ENCODE measurements around the gene BBX.

Gene BBX

DNA sequence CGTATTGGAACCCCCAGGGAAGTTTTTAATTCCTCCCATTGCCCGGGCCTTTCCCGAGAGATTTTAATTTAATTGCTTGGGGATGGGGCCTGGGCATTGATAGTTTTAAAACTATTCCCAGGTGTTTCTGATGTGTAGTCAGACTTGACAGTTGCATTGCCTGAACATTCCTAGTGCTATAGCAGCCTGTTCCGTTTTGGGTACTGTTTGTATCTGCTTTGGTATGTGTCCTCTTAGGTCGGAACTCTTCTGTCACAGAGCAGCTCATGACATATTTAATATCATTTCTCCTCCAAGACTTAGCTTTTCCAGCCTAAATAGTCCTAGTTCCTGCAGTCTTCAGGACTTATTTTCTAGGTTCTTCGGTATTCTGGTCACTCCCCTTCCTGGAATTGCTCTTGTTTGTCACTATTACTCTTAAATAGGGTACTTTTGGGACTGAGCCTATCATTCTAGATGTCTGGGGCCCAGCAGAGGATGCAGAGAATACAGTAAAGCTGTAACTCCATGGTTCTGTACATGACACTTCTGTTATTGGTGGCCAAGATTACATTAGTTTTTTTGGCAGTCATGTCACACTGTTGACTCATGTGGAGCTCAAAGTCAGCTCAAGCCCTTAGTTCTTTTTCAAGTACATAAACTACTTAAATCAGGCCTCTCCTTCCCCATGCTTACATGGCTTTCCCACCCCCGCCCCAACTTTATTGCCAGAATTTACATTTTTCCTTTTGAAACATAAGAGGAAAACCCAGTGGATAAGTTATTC, 81.5 kb downstream of the BBX start:
- no peak for DNase-seq

DNA sequence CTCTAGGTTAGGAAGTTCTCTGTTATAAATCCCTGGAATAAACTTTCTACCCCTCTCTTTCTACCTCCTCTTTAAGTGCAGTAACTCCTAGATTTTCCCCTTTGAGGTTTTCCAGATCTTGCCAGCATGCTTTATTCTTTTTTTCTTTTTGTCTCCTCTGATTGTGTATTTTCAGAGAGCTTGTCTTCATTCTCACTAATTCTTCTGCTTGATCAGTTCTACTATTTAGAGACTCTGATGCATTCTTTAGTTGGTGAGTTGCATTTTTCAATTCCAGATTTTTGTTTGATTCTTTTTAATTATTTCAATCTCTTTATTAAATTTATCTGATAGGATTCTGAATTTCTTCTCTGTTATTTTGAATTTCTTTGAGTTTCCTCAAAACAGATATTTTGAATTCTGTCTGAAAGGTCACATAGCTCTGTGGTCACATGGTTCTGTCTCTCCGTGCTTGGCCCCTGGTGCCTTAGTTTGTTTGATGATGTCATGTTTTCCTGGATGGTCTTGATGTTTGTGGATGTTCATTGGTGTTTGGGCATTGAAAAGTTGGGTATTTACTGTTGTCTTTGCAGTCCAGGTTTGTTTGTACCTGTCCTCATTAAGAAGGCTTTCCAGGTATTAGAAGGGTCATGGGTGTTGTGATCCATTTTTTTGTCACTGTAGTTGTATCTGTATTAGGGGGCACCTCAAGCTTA, 89.2 kb downstream of the BBX start:
- DNase-seq = no peak

- no peak for DNase-seq
These were observed 89.9 kb downstream of the BBX start for GRCh38 chr3:107612664-107613084.

DNA sequence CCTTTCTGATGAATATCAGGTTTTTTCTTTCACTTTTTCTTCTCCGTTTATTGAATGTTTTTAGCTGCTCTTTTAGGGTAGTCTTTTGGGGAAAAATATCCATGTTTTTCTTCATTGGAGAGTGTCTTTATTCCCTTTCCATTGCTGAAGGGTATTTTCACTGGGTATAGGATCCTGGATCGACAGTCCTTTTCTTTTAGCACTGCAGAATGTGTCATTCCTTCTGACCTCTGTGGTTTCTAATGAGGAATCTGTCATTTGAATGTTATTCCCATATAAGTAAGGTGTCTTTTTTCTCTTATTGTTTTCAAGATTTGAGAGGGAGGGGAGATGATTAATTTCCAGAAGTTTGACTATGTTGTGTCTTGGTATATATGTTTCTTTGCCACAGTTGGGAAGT, 96.8 kb downstream of the BBX start:
- no peak for DNase-seq

DNA sequence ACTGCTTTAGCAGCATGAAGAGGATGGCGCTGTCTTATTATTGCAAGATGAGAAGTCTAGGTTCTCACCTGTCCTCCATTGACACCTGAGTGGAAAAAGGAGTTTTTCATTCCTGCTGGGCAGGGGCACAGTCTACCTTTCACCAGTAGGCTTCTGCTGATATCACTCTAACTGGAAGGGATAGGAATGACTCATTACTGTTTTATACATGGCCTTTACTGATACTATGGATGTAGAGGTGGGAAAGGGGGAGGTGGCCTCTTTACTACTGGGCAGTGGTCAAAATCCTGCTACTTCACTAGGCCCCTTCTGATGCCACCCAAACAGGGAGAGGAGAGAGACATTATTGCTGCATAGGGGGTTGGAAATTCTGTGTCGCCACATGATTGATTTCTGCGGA, 97.8 kb downstream of the BBX start:
- no peak for DNase-seq

DNA sequence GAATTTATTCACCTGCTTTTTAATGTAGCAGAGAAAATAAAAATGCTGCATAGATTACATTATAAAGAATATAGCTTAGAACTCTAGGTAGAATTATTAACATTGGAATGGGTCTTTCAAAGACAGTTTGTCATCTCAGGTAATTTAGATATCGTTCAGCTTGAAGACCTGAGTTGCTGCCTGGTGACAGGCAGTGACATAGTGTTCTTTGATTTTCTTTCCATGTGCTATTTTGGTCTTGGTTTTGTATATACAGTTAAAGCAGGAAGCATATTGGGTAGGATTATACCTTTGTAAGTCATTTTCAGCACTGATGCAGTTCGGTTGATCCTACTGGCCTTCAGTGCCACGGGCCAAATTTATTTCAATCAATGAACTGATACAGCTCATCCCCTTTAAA, 98.7 kb downstream of the BBX start:
- DNase-seq = no peak

DNA sequence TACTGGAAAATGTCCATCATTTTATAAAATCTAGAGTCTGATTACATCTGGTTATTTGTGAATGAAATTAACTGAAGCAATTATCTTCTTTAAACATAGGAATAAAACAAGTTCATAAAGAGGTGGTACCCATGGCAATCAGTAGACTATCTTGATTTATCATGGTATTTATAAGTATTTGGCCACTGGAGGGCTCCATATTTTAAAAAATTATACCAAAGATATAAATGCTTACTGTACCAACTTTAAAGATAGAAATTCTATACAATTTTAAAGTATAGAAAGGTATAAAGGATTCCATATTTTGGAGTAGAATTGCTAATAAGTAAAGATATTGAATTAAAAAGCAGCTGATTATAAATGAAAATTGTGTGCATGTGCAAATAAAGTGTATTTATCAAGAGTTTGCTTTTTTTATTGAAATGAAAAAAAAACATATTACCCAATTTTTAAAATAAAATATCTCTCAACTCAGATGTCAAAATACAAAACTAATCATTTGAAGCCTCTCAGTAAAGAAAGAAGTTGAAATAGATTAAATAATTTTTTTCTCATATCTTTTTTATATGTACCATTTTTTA, 105.3 kb downstream of the BBX start:
- no peak for DNase-seq

DNA sequence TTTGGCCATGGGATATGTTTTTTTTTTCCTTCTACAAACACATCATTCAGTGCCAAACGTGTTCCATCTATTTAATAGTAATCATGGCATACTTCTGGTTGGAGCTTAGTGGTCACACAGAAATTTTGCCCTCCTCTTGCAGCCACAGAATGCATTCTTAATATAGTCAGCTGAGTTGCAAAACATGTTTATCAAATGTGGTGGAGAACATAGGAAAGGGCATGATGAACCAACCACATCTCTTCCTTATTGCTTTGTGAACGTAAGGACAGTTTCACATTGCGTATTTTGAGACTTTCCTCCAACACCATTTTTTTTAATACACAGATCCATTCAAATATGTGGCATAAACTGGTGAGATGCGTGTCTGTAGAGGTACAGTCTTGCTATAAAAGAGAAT, 106.8 kb downstream of the BBX start:
- no peak for DNase-seq

- no peak for DNase-seq
These were observed 108.0 kb downstream of the BBX start for GRCh38 chr3:107630779-107631178.

DNA sequence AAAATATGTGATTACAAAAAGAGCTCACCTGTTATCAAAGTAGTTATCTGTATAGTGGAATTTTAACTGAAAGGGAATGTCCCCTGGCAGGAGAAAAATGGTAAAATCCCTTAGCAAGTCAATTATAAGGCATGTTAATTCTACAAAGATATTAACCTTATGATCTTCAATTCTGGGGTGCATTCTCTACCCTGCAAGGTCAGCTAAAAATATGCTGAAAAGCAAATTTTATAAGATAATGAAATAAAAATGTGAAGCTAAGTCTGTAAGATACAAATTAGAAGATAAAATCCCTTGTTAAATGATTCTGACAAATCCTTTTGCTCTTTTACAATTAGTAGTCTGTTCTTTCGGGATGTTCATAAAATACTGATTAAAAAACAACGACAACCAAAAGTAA, 109.8 kb downstream of the BBX start:
- no peak for DNase-seq

- DNase-seq = no peak
These were observed 110.8 kb downstream of the BBX start for GRCh38 chr3:107633327-107634098.

- DNase-seq = no peak
These were observed 111.3 kb downstream of the BBX start for GRCh38 chr3:107634099-107634489.

DNA sequence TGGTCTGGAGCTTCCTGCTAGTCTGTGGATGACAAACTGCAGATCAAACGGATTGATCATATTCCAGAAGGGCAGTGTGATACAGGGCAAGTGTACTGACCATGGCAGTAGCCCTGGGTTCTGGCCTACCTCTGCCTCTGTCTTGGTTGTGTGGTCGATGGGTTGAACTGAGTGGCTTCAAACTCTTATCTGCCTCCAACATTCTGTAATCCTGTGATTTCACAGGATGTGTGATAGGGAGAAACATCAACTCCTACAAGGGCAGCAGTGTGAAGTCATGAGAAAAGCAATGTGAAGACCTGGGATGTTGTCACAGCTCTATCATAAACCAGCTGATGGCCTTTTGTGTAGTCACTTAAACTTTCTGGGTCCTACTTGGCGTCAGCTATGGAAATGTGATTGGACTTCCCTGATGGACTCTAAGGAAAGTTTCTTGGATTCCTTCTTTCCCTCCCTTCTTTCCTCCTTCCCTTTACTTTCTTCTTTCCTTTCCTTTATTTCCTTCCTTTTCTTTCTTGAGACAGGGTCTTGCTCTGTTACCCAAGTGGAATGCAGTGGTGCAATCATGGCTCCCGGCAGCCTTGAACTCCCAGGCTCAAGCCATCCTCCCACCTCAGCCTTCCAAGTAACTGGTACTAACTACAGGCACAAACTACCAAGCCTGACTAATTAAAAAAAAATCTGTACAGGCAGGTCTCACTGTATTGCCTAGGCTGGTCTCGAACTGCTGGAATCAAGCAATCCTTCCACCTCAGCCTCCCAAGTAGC, 114.8 kb downstream of the BBX start:
- no peak for DNase-seq

DNA sequence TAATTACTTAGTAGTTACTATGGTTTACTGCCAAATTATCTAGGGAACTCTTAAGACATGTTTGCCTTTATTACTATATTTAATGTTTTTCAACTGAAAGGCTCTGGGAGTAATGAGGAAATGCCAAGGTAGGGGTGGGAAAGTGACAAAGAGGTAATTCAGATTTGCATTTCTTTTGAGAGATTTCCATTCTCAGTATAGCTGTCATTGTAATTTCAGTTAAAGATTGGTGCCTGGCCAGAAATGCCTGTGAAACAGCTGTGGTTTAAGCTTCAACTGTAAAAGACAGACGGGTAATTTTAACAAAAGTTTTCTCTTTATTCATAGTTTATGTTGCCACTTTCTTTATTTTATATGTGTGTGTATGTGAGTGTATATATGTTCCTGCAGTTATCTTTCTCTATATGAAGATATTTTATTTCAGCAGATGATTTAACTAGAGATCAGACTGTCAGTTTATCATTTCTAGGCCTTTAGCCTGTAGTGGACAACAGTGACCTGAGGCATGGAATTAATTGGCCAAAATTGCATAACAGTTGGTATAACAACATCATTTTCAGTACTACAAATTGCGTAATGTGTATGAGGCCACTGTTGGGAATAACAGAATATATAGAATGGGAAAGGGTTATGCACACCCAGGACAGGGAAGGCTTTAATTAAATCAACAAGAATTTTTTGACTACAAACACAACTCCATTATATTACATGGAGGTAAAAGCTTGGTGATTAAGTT, 119.0 kb downstream of the BBX start:
- no peak for DNase-seq

DNA sequence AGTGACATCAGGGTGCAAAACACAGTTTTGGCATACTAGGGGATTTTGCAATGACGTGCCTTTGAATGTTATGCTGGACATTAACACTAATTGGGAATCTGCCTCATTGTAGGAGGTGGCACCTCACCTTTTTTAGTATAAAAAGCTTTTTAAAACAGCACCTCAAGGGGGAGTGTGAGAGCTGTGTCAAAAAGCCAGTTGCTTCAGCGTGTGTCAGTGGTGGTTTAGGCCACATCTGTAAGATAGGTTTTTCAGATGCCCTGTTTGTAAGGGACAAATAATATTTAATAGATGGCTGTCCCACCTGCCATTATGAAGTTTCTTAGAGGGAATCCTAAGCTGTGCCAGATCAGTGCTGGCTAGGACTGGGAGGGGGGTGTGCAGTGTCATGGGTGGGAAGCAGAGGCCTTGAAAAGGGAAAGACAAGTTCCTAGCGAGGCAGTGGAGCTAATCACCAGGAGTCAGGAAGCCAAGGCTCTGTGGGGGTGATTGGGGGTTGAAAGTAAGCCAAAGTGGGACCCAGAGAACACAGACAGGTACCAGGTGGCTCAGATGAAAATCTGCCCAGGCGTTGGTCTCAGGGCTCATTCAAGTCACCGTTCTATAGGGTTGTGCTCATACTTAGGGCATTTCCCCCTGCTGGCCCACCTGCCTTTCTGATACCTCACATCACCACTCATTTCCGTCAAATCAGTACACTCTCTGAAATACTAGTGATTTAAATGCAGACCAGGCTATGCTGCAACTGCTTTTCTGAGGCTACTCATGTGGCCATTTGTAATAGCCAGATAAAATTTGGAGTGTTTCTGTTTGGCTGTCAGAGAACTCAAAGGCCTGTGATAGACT, 120.5 kb downstream of the BBX start:
- no peak for DNase-seq

GRCh38 chr3:107644631-107645030, 121.9 kb downstream of the BBX start:
- DNase-seq = no peak

DNA sequence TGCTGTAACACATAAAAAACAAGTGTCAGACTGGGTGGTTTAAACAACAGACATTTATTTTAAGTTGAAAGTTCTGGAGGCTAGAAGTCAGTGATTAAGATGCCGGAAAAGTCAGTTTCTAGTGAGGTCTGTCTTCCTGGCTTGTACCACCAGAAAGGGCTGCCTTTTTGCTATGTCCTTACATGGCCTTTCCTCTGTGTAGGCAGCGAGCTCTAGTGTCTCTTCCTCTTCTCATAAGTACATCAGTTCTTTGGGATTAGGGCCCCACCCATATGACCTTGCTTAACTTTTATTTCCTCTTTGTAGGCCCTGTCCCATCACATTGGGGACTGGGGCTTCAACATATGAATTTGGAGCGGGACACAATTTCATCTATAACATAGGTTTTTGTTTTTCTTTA, 128.0 kb downstream of the BBX start:
- no peak for DNase-seq

GRCh38 chr3:107651782-107652181, 129.0 kb downstream of the BBX start:
- no peak for DNase-seq

GRCh38 chr3:107654218-107654617, 131.5 kb downstream of the BBX start:
- DNase-seq = no peak

DNA sequence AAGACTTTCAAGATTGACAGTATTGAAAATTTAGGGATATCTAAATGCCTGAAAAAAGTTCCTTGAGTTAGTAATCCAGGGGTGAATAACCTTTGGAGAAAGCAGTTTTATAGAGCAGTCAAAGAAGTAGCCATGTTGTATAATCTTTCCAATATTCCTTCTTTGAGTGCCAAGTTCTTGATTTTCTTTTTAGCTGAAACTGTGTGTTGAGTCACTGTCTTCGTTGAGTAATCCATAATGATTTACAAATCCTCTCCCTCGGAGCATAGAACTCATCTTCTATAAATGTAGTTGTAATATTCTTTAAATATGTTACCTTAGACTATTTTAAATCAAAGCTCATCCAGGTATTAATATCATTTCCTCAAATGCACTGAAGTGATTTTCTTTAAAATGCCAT, 135.2 kb downstream of the BBX start:
- DNase-seq = no peak

All from CD4-positive, alpha-beta T cell treated with Interferon alpha-2 for 1 hour (primary cell).